IMR-90 (cell line): Measurements from ENCODE around the gene PPP2R1B. TPM values are rescaled to one million over a fixed set of nuclear protein-coding genes. Genes with fewer than 3 reads are reported as not detected.

Experiments used
- ATAC-seq: fragments of 200-7000 bp; cut with Tn5 transposase; 2 replicates; pipeline ENCODE4 v1.9.1; 2020; ENCODE audit warnings: low read depth, mild to moderate bottlenecking, moderate library complexity
- BruUV-seq: library from RNA; stranded (reverse); fragments of 400-500 nt; replicated peaks from 2 replicates; lab custom pipeline; 2021; lab: Mats Ljungman, UMichigan
- CTCF ChIA-PET: fragments of 300-600 bp; formaldehyde crosslinking; extraction: SDS; loops from one replicate; lab custom pipeline; 2021; ENCODE audit warnings: antibody characterized with exemption; lab: Yijun Ruan, JAX
- POLR2A ChIA-PET: fragments of 300-600 bp; sonication (Branson Sonifier 250); formaldehyde crosslinking; loops from one replicate; lab custom pipeline; 2022; ENCODE audit warnings: antibody characterized with exemption; ENCODE audit not compliant: unreplicated experiment; lab: Charles Lee
- DNase-seq: peaks from one replicate; pipeline ENCODE4 v3.0.0; 2013
- H2AFZ ChIP-seq: replicated peaks from 2 replicates; pipeline ENCODE3; 2013; ENCODE audit warnings: low read length, mild to moderate bottlenecking; ENCODE audit not compliant: poor library complexity
- H2AK5ac ChIP-seq: 2 replicates; pipeline ENCODE4 v1.6.1; 2013; ENCODE audit warnings: low read depth, low read length, inconsistent platforms
- H2AK9ac ChIP-seq: replicated peaks from 2 replicates; pipeline ENCODE3; 2013; ENCODE audit warnings: mild to moderate bottlenecking, low read depth, low read length, moderate library complexity; ENCODE audit not compliant: poor library complexity
- H2BK120ac ChIP-seq: 2 replicates; pipeline ENCODE4 v1.6.1; 2013; ENCODE audit warnings: low read depth, low read length, inconsistent platforms
- H2BK15ac ChIP-seq: 3 replicates; pipeline ENCODE4 v1.6.1; 2013; ENCODE audit warnings: low read depth, low read length, inconsistent platforms
- H2BK20ac ChIP-seq: 2 replicates; pipeline ENCODE4 v1.6.1; 2013; ENCODE audit warnings: low read depth, mild to moderate bottlenecking, inconsistent platforms, low read length, moderate library complexity
- H2BK5ac ChIP-seq: 2 replicates; pipeline ENCODE4 v1.6.1; 2013; ENCODE audit warnings: mild to moderate bottlenecking, low read depth, low read length, inconsistent platforms; ENCODE audit not compliant: poor library complexity, severe bottlenecking
- H3K14ac ChIP-seq: replicated peaks from 2 replicates; pipeline ENCODE4 v1.6.1; 2013; ENCODE audit warnings: low read depth, low read length, inconsistent platforms
- H3K18ac ChIP-seq: 2 replicates; pipeline ENCODE4 v1.6.1; 2013; ENCODE audit warnings: low read depth, low read length, control low read depth
- H3K23ac ChIP-seq: 2 replicates; pipeline ENCODE4 v1.6.1; 2013; ENCODE audit warnings: low read depth, low read length, inconsistent platforms
- H3K27ac ChIP-seq: 2 replicates; pipeline ENCODE4 v1.5.1; 2013; ENCODE audit warnings: mild to moderate bottlenecking, control low read depth, low read length; ENCODE audit not compliant: insufficient read depth
- H3K27me3 ChIP-seq: 2 replicates; pipeline ENCODE4 v1.6.1; 2013; ENCODE audit warnings: low read length; ENCODE audit not compliant: control insufficient read depth, insufficient read depth
- H3K36me3 ChIP-seq: 2 replicates; pipeline ENCODE4 v1.6.1; 2013; ENCODE audit warnings: low read length, mixed read lengths; ENCODE audit not compliant: control insufficient read depth, insufficient read depth
- H3K4ac ChIP-seq: 2 replicates; pipeline ENCODE4 v1.6.1; 2013; ENCODE audit warnings: low read depth, low read length, inconsistent platforms
- H3K4me1 ChIP-seq: 2 replicates; pipeline ENCODE4 v1.6.1; 2013; ENCODE audit warnings: low read length, mixed read lengths; ENCODE audit not compliant: control insufficient read depth, insufficient read depth
- H3K4me2 ChIP-seq: 2 replicates; pipeline ENCODE4 v1.6.1; 2013; ENCODE audit warnings: low read depth, mild to moderate bottlenecking, control low read depth, low read length, moderate library complexity
- H3K4me3 ChIP-seq: 2 replicates; pipeline ENCODE4 v1.5.1; 2013; ENCODE audit warnings: low read depth, mild to moderate bottlenecking, control low read depth, low read length, moderate library complexity; ENCODE audit not compliant: insufficient read depth
- H3K56ac ChIP-seq: 2 replicates; pipeline ENCODE4 v1.6.1; 2013; ENCODE audit warnings: low read length, inconsistent platforms; ENCODE audit not compliant: insufficient read depth; ENCODE audit errors: extremely low read depth
- H3K79me1 ChIP-seq, 2 experiments: 2 replicates each; pipeline ENCODE4 v1.6.1; 2013; ENCODE audit warnings: low read length in 2 of 2, inconsistent platforms in 1 of 2, low read depth in 1 of 2
- H3K9ac ChIP-seq: 2 replicates; pipeline ENCODE4 v1.6.1; 2013; ENCODE audit warnings: low read depth, low read length, control low read depth
- H3K9me1 ChIP-seq: 2 replicates; pipeline ENCODE4 v1.6.1; 2013; ENCODE audit warnings: low read length, inconsistent platforms; ENCODE audit not compliant: insufficient read depth
- H3K9me3 ChIP-seq: 2 replicates; pipeline ENCODE4 v1.6.1; 2013; ENCODE audit warnings: low read length; ENCODE audit not compliant: control insufficient read depth, insufficient read depth
- H4K20me1 ChIP-seq: 2 replicates; pipeline ENCODE4 v1.6.1; 2013; ENCODE audit warnings: low read length, inconsistent platforms; ENCODE audit not compliant: insufficient read depth
- H4K5ac ChIP-seq: 2 replicates; pipeline ENCODE4 v1.6.1; 2013; ENCODE audit warnings: mild to moderate bottlenecking, low read depth, low read length, control low read depth
- H4K8ac ChIP-seq, 2 experiments: 2 replicates each; pipeline ENCODE4 v1.6.1; 2013; ENCODE audit warnings: low read depth in 2 of 2, low read length in 2 of 2, control low read depth in 1 of 2, inconsistent platforms in 1 of 2
- H4K91ac ChIP-seq: 2 replicates; pipeline ENCODE4 v1.6.1; 2013; ENCODE audit warnings: low read depth, low read length, inconsistent platforms; ENCODE audit not compliant: insufficient read depth
- BHLHE40 ChIP-seq: fragments of 150-350 bp; IDR thresholded peaks from 2 replicates; pipeline ENCODE4 v1.6.1; 2016; ENCODE audit warnings: mild to moderate bottlenecking, low read depth, low read length
- CEBPB ChIP-seq: IDR thresholded peaks from 2 replicates; pipeline ENCODE4 v1.6.1; 2012; ENCODE audit warnings: low read depth, low read length, improper control_type of control experiment
- CHD1 ChIP-seq: IDR thresholded peaks from 2 replicates; pipeline ENCODE4 v1.6.1; 2012; ENCODE audit warnings: low read depth, low read length, improper control_type of control experiment
- FOS ChIP-seq: fragments of 150-350 bp; IDR thresholded peaks from 2 replicates; pipeline ENCODE4 v1.6.1; 2016; ENCODE audit warnings: low read depth, low read length
- MAFK ChIP-seq: IDR thresholded peaks from 2 replicates; pipeline ENCODE4 v1.6.1; 2012; ENCODE audit warnings: low read depth, low read length, improper control_type of control experiment
- MAZ ChIP-seq: IDR thresholded peaks from 2 replicates; pipeline ENCODE4 v1.6.1; 2012; ENCODE audit warnings: low read depth, mild to moderate bottlenecking, low read length, improper control_type of control experiment, moderate library complexity, borderline replicate concordance
- MXI1 ChIP-seq: IDR thresholded peaks from 2 replicates; pipeline ENCODE4 v1.6.1; 2012; ENCODE audit warnings: low read depth, mild to moderate bottlenecking, low read length, moderate library complexity, borderline replicate concordance
- NFE2L2 ChIP-seq: fragments of 150-350 bp; IDR thresholded peaks from 2 replicates; pipeline ENCODE4 v1.6.1; 2016; ENCODE audit warnings: low read depth, mild to moderate bottlenecking, low read length
- POLR2A ChIP-seq: IDR thresholded peaks from 2 replicates; pipeline ENCODE4 v1.6.1; 2012; ENCODE audit warnings: mild to moderate bottlenecking, low read depth, low read length
- RCOR1 ChIP-seq: IDR thresholded peaks from 2 replicates; pipeline ENCODE4 v1.6.1; 2012; ENCODE audit warnings: mild to moderate bottlenecking, low read length, improper control_type of control experiment; ENCODE audit not compliant: insufficient replicate concordance
- RFX5 ChIP-seq: IDR thresholded peaks from 2 replicates; pipeline ENCODE4 v1.8.0; 2012; ENCODE audit warnings: low read depth, mild to moderate bottlenecking, low read length, moderate library complexity
- WGBS, 2 experiments: methylation state at CpG; one replicate each; pipeline versions ENCODE4 v1.1.5 to v1.1.7; 2013; ENCODE audit warnings: missing lambda C conversion rate in 2 of 2; ENCODE audit not compliant: insufficient read length in 1 of 2; ENCODE audit errors: extremely low coverage in 2 of 2; 5-methylcytosine and 5-hydroxymethylcytosine counted together
- dilution Hi-C: fragments of 300-500 bp; cut with HindIII; formaldehyde crosslinking; loops from one replicate; pipeline ENCODE4 v1.14.3; 2018; ENCODE audit warnings: low sequenced_read_pairs; ENCODE audit not compliant: unreplicated experiment
- in situ Hi-C: fragments of 300-500 bp; cut with MboI; formaldehyde crosslinking; loops from 3 replicates; pipeline ENCODE4 v1.14.3; 2019; ENCODE audit warnings: low sequenced_read_pairs, inconsistent platforms, mixed read lengths
- intact Hi-C: fragments of 100-400 bp; cut with micrococcal nuclease; formaldehyde crosslinking; loops from 2 replicates; pipeline ENCODE4 v1.10.0; 2022
- polyA plus RNA-seq, 3 experiments: library from polyadenylated mRNA; depleted of rRNA; stranded (reverse); fragments of >200 nt; gene quantifications; 2 replicates each; pipeline ENCODE4 v1.2.3, GENCODE V29; 2012; ENCODE audit warnings: low replicate concordance in 1 of 3
- total RNA-seq: library from RNA; depleted of rRNA; stranded (reverse); fragments of >200 nt; gene quantifications from 2 replicates; pipeline ENCODE4 v1.2.3, GENCODE V29; 2012
- TF ChIP-seq, protein P1 (sequence below): fragments of 150-350 bp; IDR thresholded peaks from 2 replicates; pipeline ENCODE4 v1.6.1; 2016; ENCODE audit warnings: low read depth, mild to moderate bottlenecking, low read length, moderate library complexity, borderline replicate concordance
- TF ChIP-seq, protein P2 (sequence below): fragments of 150-350 bp; IDR thresholded peaks from 2 replicates; pipeline ENCODE4 v1.6.1; 2017; ENCODE audit warnings: mild to moderate bottlenecking, antibody characterized with exemption, low read length, low read depth
- TF ChIP-seq, protein P3 (sequence below): conservative IDR thresholded peaks from 2 replicates; pipeline ENCODE4 v1.5.1; 2012; ENCODE audit warnings: mild to moderate bottlenecking, low read depth, low read length, improper control_type of control experiment

The PPP2R1B gene
- total and polyA plus RNA-seq, 2 of the 4 experiments (the other 2 are of a cell fraction), result 23.0 to 62.9 TPM

DNA sequence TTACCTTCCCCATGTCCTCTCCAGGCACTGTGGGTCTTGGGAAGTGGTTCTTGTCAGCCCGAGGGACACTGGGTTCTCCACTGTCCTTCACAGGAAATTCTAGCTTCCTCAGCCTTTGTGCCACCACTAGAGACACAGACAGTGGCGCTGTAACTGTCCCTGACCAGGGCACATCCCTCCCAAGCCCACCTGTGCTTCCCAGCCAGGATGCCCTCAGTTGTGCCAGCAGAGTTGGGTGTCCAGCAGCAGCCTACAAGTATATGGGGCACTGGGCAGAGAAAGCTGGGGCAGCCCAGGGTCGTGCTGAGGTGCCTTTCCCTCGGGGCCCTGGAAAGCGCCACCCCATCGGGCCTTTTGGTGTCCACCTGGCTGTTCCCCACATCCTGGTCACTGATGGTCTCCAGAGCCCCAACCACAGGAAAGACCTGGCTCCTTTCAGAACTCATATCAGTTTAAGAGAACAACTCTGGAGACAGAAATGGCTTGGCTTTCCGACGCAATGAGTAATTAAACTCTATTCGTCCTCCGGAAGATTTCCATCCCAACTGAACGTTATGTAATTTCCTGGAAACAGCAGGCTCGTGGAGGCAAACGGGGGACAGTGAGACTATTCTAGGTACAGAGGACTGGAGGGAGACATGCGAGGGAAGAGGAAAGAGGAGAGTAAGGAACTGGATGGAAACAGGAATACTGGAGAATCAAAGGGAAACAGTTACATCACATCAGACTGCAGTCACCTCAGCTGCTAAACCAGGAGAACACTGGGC is 28.6 kb downstream of the PPP2R1B start:
- H2AK9ac ChIP-seq, result peak overlapping the region; percentile 70
- peak overlapping the region; percentile 45 to 99; a peak in 3 of 4 replicates for H4K8ac ChIP-seq
- H3K27me3 ChIP-seq, result no peaks in the 10 kb centered on the region
- H2BK20ac ChIP-seq, result peak overlapping the region; percentile 49
- no peak overlapping the region for H3K56ac ChIP-seq
- ATAC-seq (no peak), DNase-seq (no peak)
- POLR2A ChIA-PET, result interaction anchor here (0.6 kb wide), 1 partner anchor 8 kb away, joined by 3 read pairs; no protein-coding TSS in a partner anchor
- H3K9ac ChIP-seq, result 0 out of 2 replicates have a peak overlapping the region, but pooled peaks have one; percentile 20
- H3K9me3 ChIP-seq, result no peaks in the 10 kb centered on the region
- H2AK5ac ChIP-seq, result peak overlapping the region; percentile 85; the same call in 1 of the 2 replicates
- dilution Hi-C loops (no loop called here), in situ Hi-C loops (no loop called here), intact Hi-C loops (no loop called here)
- peak overlapping the region; percentile 97 for H3K23ac ChIP-seq
- H3K14ac ChIP-seq, result peak overlapping the region; percentile 98
- peak overlapping the region; percentile 96 for H3K27ac ChIP-seq
- H3K79me1 ChIP-seq, result peaks cover 15 to 58% of the 10 kb centered on the region in 2 experiments
- peaks cover 17% of the 10 kb centered on the region for H3K36me3 ChIP-seq
- no peaks in the 10 kb centered on the region for H4K20me1 ChIP-seq
- H3K4me3 ChIP-seq, result no peak overlapping the region
- H2BK120ac ChIP-seq, result peak overlapping the region; percentile 98
- H3K4me2 ChIP-seq, result no peak overlapping the region
- H3K4me1 ChIP-seq, result peaks cover 51% of the 10 kb centered on the region
- H3K18ac ChIP-seq, result peak overlapping the region; percentile 14
- peak overlapping the region; percentile 24 for H2AFZ ChIP-seq
- peak overlapping the region; percentile 60 for H4K5ac ChIP-seq
- 30% methylated on average over 3 of the region's 14 CpGs; no CpG with 5 or more reads in 1 of the 2 experiments for WGBS, 2 experiments
- no TSS peak for BruUV-seq
- peaks cover 41% of the 10 kb centered on the region for H3K9me1 ChIP-seq
- peak overlapping the region; percentile 96; the same call in 2 of the 3 replicates for H2BK15ac ChIP-seq
- H2BK5ac ChIP-seq, result peak overlapping the region; percentile 96
- CTCF ChIA-PET, result no interaction called here
- H4K91ac ChIP-seq, result peak overlapping the region; percentile 80
- peak overlapping the region; percentile 99 for H3K4ac ChIP-seq
- no peak for TF ChIP-seq MAZ
- no peak for TF ChIP-seq MAFK
- TF ChIP-seq RCOR1, result no peak
- TF ChIP-seq, protein P1, sequence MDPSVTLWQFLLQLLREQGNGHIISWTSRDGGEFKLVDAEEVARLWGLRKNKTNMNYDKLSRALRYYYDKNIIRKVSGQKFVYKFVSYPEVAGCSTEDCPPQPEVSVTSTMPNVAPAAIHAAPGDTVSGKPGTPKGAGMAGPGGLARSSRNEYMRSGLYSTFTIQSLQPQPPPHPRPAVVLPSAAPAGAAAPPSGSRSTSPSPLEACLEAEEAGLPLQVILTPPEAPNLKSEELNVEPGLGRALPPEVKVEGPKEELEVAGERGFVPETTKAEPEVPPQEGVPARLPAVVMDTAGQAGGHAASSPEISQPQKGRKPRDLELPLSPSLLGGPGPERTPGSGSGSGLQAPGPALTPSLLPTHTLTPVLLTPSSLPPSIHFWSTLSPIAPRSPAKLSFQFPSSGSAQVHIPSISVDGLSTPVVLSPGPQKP, result no peak
- TF ChIP-seq RFX5, result no peak
- TF ChIP-seq, protein P2, sequence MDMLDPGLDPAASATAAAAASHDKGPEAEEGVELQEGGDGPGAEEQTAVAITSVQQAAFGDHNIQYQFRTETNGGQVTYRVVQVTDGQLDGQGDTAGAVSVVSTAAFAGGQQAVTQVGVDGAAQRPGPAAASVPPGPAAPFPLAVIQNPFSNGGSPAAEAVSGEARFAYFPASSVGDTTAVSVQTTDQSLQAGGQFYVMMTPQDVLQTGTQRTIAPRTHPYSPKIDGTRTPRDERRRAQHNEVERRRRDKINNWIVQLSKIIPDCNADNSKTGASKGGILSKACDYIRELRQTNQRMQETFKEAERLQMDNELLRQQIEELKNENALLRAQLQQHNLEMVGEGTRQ, result no peak
- TF ChIP-seq CHD1, result no peak
- no peak for TF ChIP-seq FOS
- TF ChIP-seq POLR2A, result no peak
- TF ChIP-seq, protein P3, sequence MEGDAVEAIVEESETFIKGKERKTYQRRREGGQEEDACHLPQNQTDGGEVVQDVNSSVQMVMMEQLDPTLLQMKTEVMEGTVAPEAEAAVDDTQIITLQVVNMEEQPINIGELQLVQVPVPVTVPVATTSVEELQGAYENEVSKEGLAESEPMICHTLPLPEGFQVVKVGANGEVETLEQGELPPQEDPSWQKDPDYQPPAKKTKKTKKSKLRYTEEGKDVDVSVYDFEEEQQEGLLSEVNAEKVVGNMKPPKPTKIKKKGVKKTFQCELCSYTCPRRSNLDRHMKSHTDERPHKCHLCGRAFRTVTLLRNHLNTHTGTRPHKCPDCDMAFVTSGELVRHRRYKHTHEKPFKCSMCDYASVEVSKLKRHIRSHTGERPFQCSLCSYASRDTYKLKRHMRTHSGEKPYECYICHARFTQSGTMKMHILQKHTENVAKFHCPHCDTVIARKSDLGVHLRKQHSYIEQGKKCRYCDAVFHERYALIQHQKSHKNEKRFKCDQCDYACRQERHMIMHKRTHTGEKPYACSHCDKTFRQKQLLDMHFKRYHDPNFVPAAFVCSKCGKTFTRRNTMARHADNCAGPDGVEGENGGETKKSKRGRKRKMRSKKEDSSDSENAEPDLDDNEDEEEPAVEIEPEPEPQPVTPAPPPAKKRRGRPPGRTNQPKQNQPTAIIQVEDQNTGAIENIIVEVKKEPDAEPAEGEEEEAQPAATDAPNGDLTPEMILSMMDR, result no peak
- no peak for TF ChIP-seq BHLHE40
- TF ChIP-seq MXI1, result no peak
- no peak for TF ChIP-seq NFE2L2
- no peak for TF ChIP-seq CEBPB
